BE2C (cell line): Measurements from ENCODE around the gene ARPC1A.

ENCODE experiments used
- DNase-seq: peaks from one replicate; pipeline ENCODE4 v3.0.0-alpha.2; 2020
- H3K27me3 ChIP-seq: fragments of 250-450 bp; sonication (Bioruptor Pico); 2 replicates; pipeline ENCODE4 v1.5.1; 2020; ENCODE audit warnings: mild to moderate bottlenecking
- H3K36me3 ChIP-seq: fragments of 250-450 bp; sonication (Bioruptor Pico); 2 replicates; pipeline ENCODE4 v1.5.1; 2020; ENCODE audit warnings: mild to moderate bottlenecking
- H3K4me1 ChIP-seq: fragments of 250-450 bp; sonication (Bioruptor Pico); 2 replicates; pipeline ENCODE4 v1.5.1; 2020
- H3K4me3 ChIP-seq: 2 replicates; pipeline ENCODE4 v1.5.1; 2011; ENCODE audit warnings: low read depth, low read length
- H3K9me3 ChIP-seq: fragments of 250-450 bp; sonication (Bioruptor Pico); 2 replicates; pipeline ENCODE4 v1.5.1; 2020
- CTCF ChIP-seq: IDR thresholded peaks from 2 replicates; pipeline ENCODE4 v1.5.1; 2012; ENCODE audit warnings: mild to moderate bottlenecking, low read depth, low read length

ARPC1A gene

DNA sequence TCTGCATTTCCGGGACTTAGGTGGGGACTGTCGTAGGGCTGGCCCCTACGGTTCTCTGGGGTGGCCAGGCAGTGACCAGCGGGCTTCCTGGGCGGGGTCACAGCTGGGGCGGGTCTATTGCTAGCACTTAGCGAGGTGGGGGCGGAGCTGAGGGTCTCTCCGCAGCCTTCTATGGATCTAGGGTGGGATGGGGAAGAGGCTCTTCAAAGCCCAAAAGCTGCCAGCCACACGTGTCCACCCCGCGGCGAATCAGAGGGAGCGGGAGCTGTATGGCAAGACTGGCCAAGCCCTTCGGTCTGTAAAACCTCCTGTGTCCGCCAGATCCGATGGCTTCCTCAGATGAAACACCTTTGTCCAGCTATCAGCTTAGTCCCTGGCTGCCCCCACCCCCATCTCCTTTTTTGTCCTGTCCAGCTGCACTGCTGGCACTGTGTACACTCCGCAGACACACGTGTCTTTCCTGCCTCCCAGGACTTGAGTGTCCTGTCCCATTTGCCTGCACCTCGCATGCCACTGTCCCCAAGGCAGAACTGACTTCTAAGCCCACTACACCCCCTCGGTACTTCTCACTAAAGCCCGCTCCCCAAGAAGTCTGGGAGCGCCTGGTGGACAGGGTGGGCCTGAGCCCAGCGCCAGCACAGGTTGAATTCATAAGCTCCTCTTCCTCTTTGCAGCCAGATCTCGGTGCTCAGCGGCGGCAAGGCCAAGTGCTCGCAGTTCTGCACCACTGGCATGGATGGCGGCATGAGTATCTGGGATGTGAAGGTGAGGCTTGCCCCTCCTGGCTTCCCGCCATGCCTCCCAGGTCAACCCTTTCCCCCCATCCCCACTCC lies 67.9 kb downstream of the ARPC1A start:
- DNase-seq: peak; percentile 77
- Histone ChIP-seq H3K4me1 (peaks cover 6% of the 10 kb centered on the region; the same call in 1 of the 2 replicates), H3K27me3 (no peaks in the 10 kb centered on the region), H3K9me3 (no peaks in the 10 kb centered on the region), H3K4me3 (peak overlapping the region; percentile 76), H3K36me3 (peaks cover 34% of the 10 kb centered on the region)
- TF ChIP-seq CTCF: no peak

GRCh38 chr7:99394188-99394502 lies 68.4 kb downstream of the ARPC1A start:
- Histone ChIP-seq H3K4me3 (peak overlapping the region; percentile 76; the same call in 1 of the 2 replicates), H3K27me3 (no peaks in the 10 kb centered on the region), H3K4me1 (peaks cover 6% of the 10 kb centered on the region; the same call in 1 of the 2 replicates), H3K36me3 (peaks cover 40% of the 10 kb centered on the region), H3K9me3 (no peaks in the 10 kb centered on the region)
- DNase-seq: no peak
- no peak for TF ChIP-seq CTCF

DNA sequence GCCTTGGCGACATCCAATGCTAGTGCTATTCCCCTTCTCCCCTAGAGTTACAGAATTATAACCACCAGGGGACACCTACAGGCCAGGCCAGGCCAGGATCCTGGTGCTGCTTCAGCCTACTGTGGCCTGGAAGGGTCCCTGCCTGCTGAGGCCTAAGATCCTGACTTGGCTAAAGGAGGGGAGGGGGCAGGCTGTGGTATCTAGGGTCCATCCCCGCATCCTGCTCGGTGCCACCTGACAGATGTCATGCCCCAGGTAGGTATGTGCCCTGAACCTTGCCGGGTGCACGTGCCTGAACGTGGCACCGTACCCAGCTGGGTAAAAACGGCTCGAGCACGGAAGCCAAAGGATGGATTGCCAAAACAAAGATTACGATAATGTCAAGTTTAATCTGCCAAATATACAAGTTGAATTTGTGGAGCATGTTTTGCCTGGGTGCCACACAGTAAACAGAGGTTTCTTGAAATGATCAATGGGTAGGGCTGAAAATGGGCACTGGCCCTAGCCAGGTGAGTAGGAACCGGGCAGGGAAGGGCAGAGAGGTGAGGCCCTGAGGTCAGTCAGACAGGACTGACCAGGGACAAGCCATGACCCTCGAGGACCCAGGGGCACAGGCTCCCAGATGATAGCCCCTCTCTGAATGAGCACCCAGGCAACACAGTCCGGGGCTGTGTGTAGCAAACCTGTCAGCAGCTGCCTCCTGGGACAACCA lies 70.1 kb downstream of the ARPC1A start:
- H3K4me1 ChIP-seq: peaks cover 6% of the 10 kb centered on the region; the same call in 1 of the 2 replicates
- H3K9me3 ChIP-seq: no peaks in the 10 kb centered on the region
- H3K4me3 ChIP-seq: no peak overlapping the region
- peaks cover 56% of the 10 kb centered on the region for H3K36me3 ChIP-seq
- H3K27me3 ChIP-seq: no peaks in the 10 kb centered on the region
- no peak for DNase-seq
- TF ChIP-seq CTCF: peak; percentile 23

DNA sequence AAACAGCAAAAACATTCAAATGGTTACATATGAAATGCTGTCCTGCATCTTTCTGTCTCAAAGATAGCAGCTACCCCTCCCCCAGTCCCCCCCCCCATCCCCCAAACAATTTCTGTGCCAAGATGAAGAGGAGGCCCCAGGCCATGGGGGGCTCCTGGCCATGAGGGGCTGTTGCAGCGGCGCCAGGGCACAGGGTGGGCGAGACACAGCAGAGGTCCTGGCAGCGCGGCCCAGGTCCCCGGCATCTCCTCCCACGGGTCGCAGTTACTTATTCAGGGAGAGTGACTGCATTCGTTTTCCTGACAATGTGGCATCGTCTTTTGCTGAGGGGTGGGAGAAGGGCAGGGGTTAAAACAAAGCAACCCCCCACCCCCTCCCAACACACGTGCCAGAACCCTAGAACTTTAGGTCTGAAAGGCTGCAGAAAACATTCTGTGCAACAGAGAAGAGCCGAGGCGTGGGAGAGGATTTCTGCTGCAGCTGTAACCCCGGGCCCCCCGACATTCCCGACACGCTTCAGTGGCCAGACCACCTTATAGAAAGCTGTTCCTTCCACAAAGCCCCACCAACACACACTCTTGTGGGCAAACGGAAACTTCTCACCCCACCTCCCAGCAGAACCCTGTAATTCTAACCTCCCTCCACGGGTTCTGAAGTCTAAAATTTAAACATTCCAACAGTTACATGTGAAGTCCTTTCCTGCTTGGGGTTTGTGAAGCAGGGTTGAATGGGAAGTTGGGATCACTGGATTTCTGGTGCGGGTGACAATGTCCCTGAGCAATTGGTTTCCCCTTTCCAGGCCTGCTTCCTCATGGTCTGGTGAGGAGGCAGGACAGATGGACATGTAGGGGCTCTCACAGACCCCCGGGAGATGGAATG lies 71.0 kb downstream of the ARPC1A start:
- no peak for DNase-seq
- H3K36me3 ChIP-seq: peaks cover 64% of the 10 kb centered on the region
- no peaks in the 10 kb centered on the region for H3K9me3 ChIP-seq
- no peaks in the 10 kb centered on the region for H3K27me3 ChIP-seq
- H3K4me1 ChIP-seq: peaks cover 6% of the 10 kb centered on the region; the same call in 1 of the 2 replicates
- no peak for TF ChIP-seq CTCF
- H3K4me3 ChIP-seq: no peak overlapping the region

GRCh38 chr7:99397297-99397983 lies 71.7 kb downstream of the ARPC1A start:
- Histone ChIP-seq H3K27me3 (no peaks in the 10 kb centered on the region), H3K4me3 (no peak overlapping the region), H3K36me3 (peaks cover 69% of the 10 kb centered on the region), H3K9me3 (no peaks in the 10 kb centered on the region), H3K4me1 (peaks cover 6% of the 10 kb centered on the region; the same call in 1 of the 2 replicates)
- no peak for TF ChIP-seq CTCF
- no peak for DNase-seq
